Activated CD4-positive, alpha-beta T cell treated with anti-CD3 and anti-CD28 coated beads for 24 hours (primary cell): Measurements from ENCODE around the gene CAPN13.

ENCODE experiments used
- DNase-seq, 2 donors: peaks; one replicate each; pipeline ENCODE4 v3.0.0-alpha.2; 2020; ENCODE audit warnings: low read depth in 2 of 2

Gene CAPN13

GRCh38 chr2:30765191-30765590 is 42.1 kb downstream of the CAPN13 start:
- no peak for DNase-seq

GRCh38 chr2:30764021-30764800 is 43.0 kb downstream of the CAPN13 start:
- no peak for DNase-seq

- no peak for DNase-seq
These were observed 44.0 kb downstream of the CAPN13 start for GRCh38 chr2:30763151-30763660.

GRCh38 chr2:30761226-30761625 is 46.0 kb downstream of the CAPN13 start:
- DNase-seq: no peak

- DNase-seq: no peak
These were observed 47.8 kb downstream of the CAPN13 start for GRCh38 chr2:30759481-30759880.

GRCh38 chr2:30758191-30758651 is 49.0 kb downstream of the CAPN13 start:
- no peak for DNase-seq

GRCh38 chr2:30757749-30758148 is 49.5 kb downstream of the CAPN13 start:
- no peak for DNase-seq

GRCh38 chr2:30756971-30757370 is 50.3 kb downstream of the CAPN13 start:
- DNase-seq: no peak

GRCh38 chr2:30756051-30756719 is 51.1 kb downstream of the CAPN13 start:
- DNase-seq: no peak

GRCh38 chr2:30753630-30754029 is 53.6 kb downstream of the CAPN13 start:
- no peak for DNase-seq

GRCh38 chr2:30752811-30753210 is 54.4 kb downstream of the CAPN13 start:
- no peak for DNase-seq

- no peak for DNase-seq
These were observed 60.0 kb downstream of the CAPN13 start for GRCh38 chr2:30747206-30747605.

GRCh38 chr2:30744823-30745222 is 62.4 kb downstream of the CAPN13 start:
- no peak for DNase-seq

- DNase-seq: no peak
These were observed 65.7 kb downstream of the CAPN13 start for GRCh38 chr2:30741576-30741975.

GRCh38 chr2:30738141-30738911 is 68.9 kb downstream of the CAPN13 start:
- DNase-seq: no peak

GRCh38 chr2:30737326-30737610 is 70.0 kb downstream of the CAPN13 start:
- DNase-seq: no peak

GRCh38 chr2:30736461-30737325 is 70.6 kb downstream of the CAPN13 start:
- DNase-seq: no peak

- no peak for DNase-seq
These were observed 73.2 kb downstream of the CAPN13 start for GRCh38 chr2:30733876-30734520.

- no peak for DNase-seq
These were observed 74.4 kb downstream of the CAPN13 start for GRCh38 chr2:30732876-30733275.

GRCh38 chr2:30732376-30732775 is 74.9 kb downstream of the CAPN13 start:
- no peak for DNase-seq

- no peak for DNase-seq
These were observed 75.5 kb downstream of the CAPN13 start for GRCh38 chr2:30731706-30732105.
